IMR-90 (cell line): ENCODE measurements around the gene SLX9. TPM values are rescaled to one million over a fixed set of nuclear protein-coding genes. Genes with fewer than 3 reads are reported as not detected.

Source experiments
- ATAC-seq: fragments of 200-7000 bp; cut with Tn5 transposase; 2 replicates; pipeline ENCODE4 v1.9.1; 2020; ENCODE audit warnings: low read depth, mild to moderate bottlenecking, moderate library complexity
- BruUV-seq: library from RNA; stranded (reverse); fragments of 400-500 nt; replicated peaks from 2 replicates; lab custom pipeline; 2021; lab: Mats Ljungman, UMichigan
- CTCF ChIA-PET: fragments of 300-600 bp; formaldehyde crosslinking; extraction: SDS; loops from one replicate; lab custom pipeline; 2021; ENCODE audit warnings: antibody characterized with exemption; lab: Yijun Ruan, JAX
- POLR2A ChIA-PET: fragments of 300-600 bp; sonication (Branson Sonifier 250); formaldehyde crosslinking; loops from one replicate; lab custom pipeline; 2022; ENCODE audit warnings: antibody characterized with exemption; ENCODE audit not compliant: unreplicated experiment; lab: Charles Lee
- DNase-seq: peaks from one replicate; pipeline ENCODE4 v3.0.0; 2013
- H2AFZ ChIP-seq: replicated peaks from 2 replicates; pipeline ENCODE3; 2013; ENCODE audit warnings: low read length, mild to moderate bottlenecking; ENCODE audit not compliant: poor library complexity
- H2AK5ac ChIP-seq: 2 replicates; pipeline ENCODE4 v1.6.1; 2013; ENCODE audit warnings: low read depth, low read length, inconsistent platforms
- H2AK9ac ChIP-seq: replicated peaks from 2 replicates; pipeline ENCODE3; 2013; ENCODE audit warnings: mild to moderate bottlenecking, low read depth, low read length, moderate library complexity; ENCODE audit not compliant: poor library complexity
- H2BK120ac ChIP-seq: 2 replicates; pipeline ENCODE4 v1.6.1; 2013; ENCODE audit warnings: low read depth, low read length, inconsistent platforms
- H2BK15ac ChIP-seq: 3 replicates; pipeline ENCODE4 v1.6.1; 2013; ENCODE audit warnings: low read depth, low read length, inconsistent platforms
- H2BK20ac ChIP-seq: 2 replicates; pipeline ENCODE4 v1.6.1; 2013; ENCODE audit warnings: low read depth, mild to moderate bottlenecking, inconsistent platforms, low read length, moderate library complexity
- H2BK5ac ChIP-seq: 2 replicates; pipeline ENCODE4 v1.6.1; 2013; ENCODE audit warnings: mild to moderate bottlenecking, low read depth, low read length, inconsistent platforms; ENCODE audit not compliant: poor library complexity, severe bottlenecking
- H3K14ac ChIP-seq: replicated peaks from 2 replicates; pipeline ENCODE4 v1.6.1; 2013; ENCODE audit warnings: low read depth, low read length, inconsistent platforms
- H3K18ac ChIP-seq: 2 replicates; pipeline ENCODE4 v1.6.1; 2013; ENCODE audit warnings: low read depth, low read length, control low read depth
- H3K23ac ChIP-seq: 2 replicates; pipeline ENCODE4 v1.6.1; 2013; ENCODE audit warnings: low read depth, low read length, inconsistent platforms
- H3K27ac ChIP-seq: 2 replicates; pipeline ENCODE4 v1.5.1; 2013; ENCODE audit warnings: mild to moderate bottlenecking, control low read depth, low read length; ENCODE audit not compliant: insufficient read depth
- H3K27me3 ChIP-seq: 2 replicates; pipeline ENCODE4 v1.6.1; 2013; ENCODE audit warnings: low read length; ENCODE audit not compliant: control insufficient read depth, insufficient read depth
- H3K36me3 ChIP-seq: 2 replicates; pipeline ENCODE4 v1.6.1; 2013; ENCODE audit warnings: low read length, mixed read lengths; ENCODE audit not compliant: control insufficient read depth, insufficient read depth
- H3K4ac ChIP-seq: 2 replicates; pipeline ENCODE4 v1.6.1; 2013; ENCODE audit warnings: low read depth, low read length, inconsistent platforms
- H3K4me1 ChIP-seq: 2 replicates; pipeline ENCODE4 v1.6.1; 2013; ENCODE audit warnings: low read length, mixed read lengths; ENCODE audit not compliant: control insufficient read depth, insufficient read depth
- H3K4me2 ChIP-seq: 2 replicates; pipeline ENCODE4 v1.6.1; 2013; ENCODE audit warnings: low read depth, mild to moderate bottlenecking, control low read depth, low read length, moderate library complexity
- H3K4me3 ChIP-seq: 2 replicates; pipeline ENCODE4 v1.5.1; 2013; ENCODE audit warnings: low read depth, mild to moderate bottlenecking, control low read depth, low read length, moderate library complexity; ENCODE audit not compliant: insufficient read depth
- H3K56ac ChIP-seq: 2 replicates; pipeline ENCODE4 v1.6.1; 2013; ENCODE audit warnings: low read length, inconsistent platforms; ENCODE audit not compliant: insufficient read depth; ENCODE audit errors: extremely low read depth
- H3K79me1 ChIP-seq, 2 experiments: 2 replicates each; pipeline ENCODE4 v1.6.1; 2013; ENCODE audit warnings: low read length in 2 of 2, inconsistent platforms in 1 of 2, low read depth in 1 of 2
- H3K9ac ChIP-seq: 2 replicates; pipeline ENCODE4 v1.6.1; 2013; ENCODE audit warnings: low read depth, low read length, control low read depth
- H3K9me1 ChIP-seq: 2 replicates; pipeline ENCODE4 v1.6.1; 2013; ENCODE audit warnings: low read length, inconsistent platforms; ENCODE audit not compliant: insufficient read depth
- H3K9me3 ChIP-seq: 2 replicates; pipeline ENCODE4 v1.6.1; 2013; ENCODE audit warnings: low read length; ENCODE audit not compliant: control insufficient read depth, insufficient read depth
- H4K20me1 ChIP-seq: 2 replicates; pipeline ENCODE4 v1.6.1; 2013; ENCODE audit warnings: low read length, inconsistent platforms; ENCODE audit not compliant: insufficient read depth
- H4K5ac ChIP-seq: 2 replicates; pipeline ENCODE4 v1.6.1; 2013; ENCODE audit warnings: mild to moderate bottlenecking, low read depth, low read length, control low read depth
- H4K8ac ChIP-seq, 2 experiments: 2 replicates each; pipeline ENCODE4 v1.6.1; 2013; ENCODE audit warnings: low read depth in 2 of 2, low read length in 2 of 2, control low read depth in 1 of 2, inconsistent platforms in 1 of 2
- H4K91ac ChIP-seq: 2 replicates; pipeline ENCODE4 v1.6.1; 2013; ENCODE audit warnings: low read depth, low read length, inconsistent platforms; ENCODE audit not compliant: insufficient read depth
- POLR2A ChIP-seq: IDR thresholded peaks from 2 replicates; pipeline ENCODE4 v1.6.1; 2012; ENCODE audit warnings: mild to moderate bottlenecking, low read depth, low read length
- RAD21 ChIP-seq: IDR thresholded peaks from 2 replicates; pipeline ENCODE4 v1.6.1; 2012; ENCODE audit warnings: low read length, improper control_type of control experiment
- SMC3 ChIP-seq: fragments of 150-350 bp; IDR thresholded peaks from 2 replicates; pipeline ENCODE4 v1.6.1; 2016; ENCODE audit warnings: low read depth, mild to moderate bottlenecking, antibody characterized with exemption, low read length, moderate library complexity
- WGBS, 2 experiments: methylation state at CpG; one replicate each; pipeline versions ENCODE4 v1.1.5 to v1.1.7; 2013; ENCODE audit warnings: missing lambda C conversion rate in 2 of 2; ENCODE audit not compliant: insufficient read length in 1 of 2; ENCODE audit errors: extremely low coverage in 2 of 2; 5-methylcytosine and 5-hydroxymethylcytosine counted together
- dilution Hi-C: fragments of 300-500 bp; cut with HindIII; formaldehyde crosslinking; loops from one replicate; pipeline ENCODE4 v1.14.3; 2018; ENCODE audit warnings: low sequenced_read_pairs; ENCODE audit not compliant: unreplicated experiment
- in situ Hi-C: fragments of 300-500 bp; cut with MboI; formaldehyde crosslinking; loops from 3 replicates; pipeline ENCODE4 v1.14.3; 2019; ENCODE audit warnings: low sequenced_read_pairs, inconsistent platforms, mixed read lengths
- intact Hi-C: fragments of 100-400 bp; cut with micrococcal nuclease; formaldehyde crosslinking; loops from 2 replicates; pipeline ENCODE4 v1.10.0; 2022
- polyA plus RNA-seq, 3 experiments: library from polyadenylated mRNA; depleted of rRNA; stranded (reverse); fragments of >200 nt; gene quantifications; 2 replicates each; pipeline ENCODE4 v1.2.3, GENCODE V29; 2012; ENCODE audit warnings: low replicate concordance in 1 of 3
- total RNA-seq: library from RNA; depleted of rRNA; stranded (reverse); fragments of >200 nt; gene quantifications from 2 replicates; pipeline ENCODE4 v1.2.3, GENCODE V29; 2012
- TF ChIP-seq, protein P1 (sequence below): conservative IDR thresholded peaks from 2 replicates; pipeline ENCODE4 v1.5.1; 2012; ENCODE audit warnings: mild to moderate bottlenecking, low read depth, low read length, improper control_type of control experiment

Gene SLX9
- total and polyA plus RNA-seq, 2 of the 4 experiments (the other 2 are of a cell fraction): 10.4 to 21.7 TPM

DNA sequence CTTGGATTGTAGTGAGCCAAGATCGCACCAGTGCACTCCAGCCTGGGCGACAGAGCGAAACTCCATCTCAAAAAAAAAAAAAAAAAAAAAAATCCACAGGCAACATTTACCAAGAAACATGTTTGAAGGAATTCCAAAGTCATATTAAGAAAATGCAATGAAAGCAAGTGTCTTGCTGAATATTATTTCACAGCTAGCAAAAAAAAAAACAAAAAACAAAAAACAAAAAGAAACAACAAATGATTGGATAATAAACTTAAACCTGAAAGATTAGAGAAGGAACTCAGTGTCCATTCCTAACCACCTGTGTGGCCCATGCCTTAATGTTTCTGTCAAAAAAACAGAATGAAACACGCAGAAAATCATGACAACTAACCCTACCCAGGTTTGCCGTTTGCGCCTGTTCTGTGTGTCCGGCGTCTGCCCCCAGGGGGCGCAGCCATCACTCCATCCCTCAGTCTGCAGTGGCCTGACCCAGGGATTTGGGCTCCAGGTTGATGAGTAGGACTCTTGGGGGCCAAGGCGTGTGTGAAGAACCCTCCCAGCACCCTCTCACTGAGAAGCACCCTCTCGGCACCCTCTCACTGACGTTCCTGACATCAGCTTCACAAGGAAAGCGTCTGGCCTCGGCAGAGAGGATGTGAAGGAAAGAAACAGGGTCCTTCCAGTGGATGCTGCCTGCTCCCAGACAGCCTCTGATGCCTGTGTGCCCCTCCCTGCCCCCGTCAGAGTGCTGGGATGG, 47.1 kb upstream of the SLX9 start:
- Histone ChIP-seq H4K5ac (no peak overlapping the region), H2BK20ac (no peak overlapping the region), H4K8ac (no peak overlapping the region), H3K9ac (no peak overlapping the region), H2BK5ac (no peak overlapping the region), H3K56ac (no peak overlapping the region), H3K4me1 (no peaks in the 10 kb centered on the region), H2AK5ac (no peak overlapping the region; the same call in 1 of the 2 replicates), H3K9me1 (no peaks in the 10 kb centered on the region), H3K23ac (no peak overlapping the region), H3K27me3 (peaks cover 69% of the 10 kb centered on the region), H4K20me1 (0 out of 2 replicates have a peak, but pooled peaks cover 5% of the 10 kb centered on the region), H2AK9ac (peak overlapping the region; percentile 60), H2AFZ (no peak overlapping the region), H3K27ac (no peak overlapping the region), H3K36me3 (no peaks in the 10 kb centered on the region), H4K91ac (no peak overlapping the region), H3K18ac (no peak overlapping the region), H3K14ac (no peak overlapping the region), H3K4ac (no peak overlapping the region), H2BK15ac (no peak overlapping the region), H3K4me2 (no peak overlapping the region), H3K79me1 (no peaks in the 10 kb centered on the region), H3K9me3 (no peaks in the 10 kb centered on the region), H3K4me3 (no peak overlapping the region), H2BK120ac (no peak overlapping the region)
- peak; percentile 19 for DNase-seq
- dilution Hi-C loops (no loop called here), in situ Hi-C loops (no loop called here), intact Hi-C loops (loop anchor here (1.0 to 5.0 kb wide), 2 partner anchors 36 to 245 kb away; no protein-coding TSS in a partner anchor)
- ChIA-PET CTCF (interaction anchor here (0.6 to 1.0 kb wide), 4 partner anchors 10 to 540 kb away, joined by 3 to 4 read pairs (median 3); no protein-coding TSS in a partner anchor), POLR2A (no interaction called here)
- ATAC-seq: peak; percentile 85
- no CpG with 5 or more reads among the region's 15 CpGs for whole genome bisulfite sequencing, 2 experiments
- peak; percentile 77 for TF ChIP-seq SMC3
- TF ChIP-seq, protein P1, sequence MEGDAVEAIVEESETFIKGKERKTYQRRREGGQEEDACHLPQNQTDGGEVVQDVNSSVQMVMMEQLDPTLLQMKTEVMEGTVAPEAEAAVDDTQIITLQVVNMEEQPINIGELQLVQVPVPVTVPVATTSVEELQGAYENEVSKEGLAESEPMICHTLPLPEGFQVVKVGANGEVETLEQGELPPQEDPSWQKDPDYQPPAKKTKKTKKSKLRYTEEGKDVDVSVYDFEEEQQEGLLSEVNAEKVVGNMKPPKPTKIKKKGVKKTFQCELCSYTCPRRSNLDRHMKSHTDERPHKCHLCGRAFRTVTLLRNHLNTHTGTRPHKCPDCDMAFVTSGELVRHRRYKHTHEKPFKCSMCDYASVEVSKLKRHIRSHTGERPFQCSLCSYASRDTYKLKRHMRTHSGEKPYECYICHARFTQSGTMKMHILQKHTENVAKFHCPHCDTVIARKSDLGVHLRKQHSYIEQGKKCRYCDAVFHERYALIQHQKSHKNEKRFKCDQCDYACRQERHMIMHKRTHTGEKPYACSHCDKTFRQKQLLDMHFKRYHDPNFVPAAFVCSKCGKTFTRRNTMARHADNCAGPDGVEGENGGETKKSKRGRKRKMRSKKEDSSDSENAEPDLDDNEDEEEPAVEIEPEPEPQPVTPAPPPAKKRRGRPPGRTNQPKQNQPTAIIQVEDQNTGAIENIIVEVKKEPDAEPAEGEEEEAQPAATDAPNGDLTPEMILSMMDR: peak; percentile 73
- TF ChIP-seq POLR2A: no peak
- peak; percentile 56 for TF ChIP-seq RAD21
- BruUV-seq: no TSS peak
